Dendritic cell treated with granulocyte-macrophage colony-stimulating factor and Interleukin-4, amounts not matched to agents 40 ng/mL and 50 ng/mL, for 4 days (primary cell): Measurements from ENCODE around the gene EVX2.

Source experiments
- H3K27ac Mint-ChIP-seq: one replicate; pipeline ENCODE4 v1.8.0; 2022; ENCODE audit warnings: mild to moderate bottlenecking, mixed read lengths
- H3K27me3 Mint-ChIP-seq: one replicate; pipeline ENCODE4 v1.8.0; 2022; ENCODE audit warnings: mild to moderate bottlenecking, mixed read lengths
- H3K36me3 Mint-ChIP-seq: one replicate; pipeline ENCODE4 v1.8.0; 2022; ENCODE audit warnings: low read depth, mixed read lengths
- H3K4me1 Mint-ChIP-seq: one replicate; pipeline ENCODE4 v1.8.0; 2022; ENCODE audit warnings: low read depth, mixed read lengths
- H3K4me3 Mint-ChIP-seq: one replicate; pipeline ENCODE4 v1.8.0; 2022; ENCODE audit warnings: mild to moderate bottlenecking, moderate library complexity, mixed read lengths
- H3K9me3 Mint-ChIP-seq: one replicate; pipeline ENCODE4 v1.8.0; 2022; ENCODE audit warnings: mixed read lengths
- intact Hi-C: fragments of 100-400 bp; cut with micrococcal nuclease; formaldehyde crosslinking; loops from one replicate; pipeline ENCODE4 v1.15.0; 2022

EVX2 gene

DNA sequence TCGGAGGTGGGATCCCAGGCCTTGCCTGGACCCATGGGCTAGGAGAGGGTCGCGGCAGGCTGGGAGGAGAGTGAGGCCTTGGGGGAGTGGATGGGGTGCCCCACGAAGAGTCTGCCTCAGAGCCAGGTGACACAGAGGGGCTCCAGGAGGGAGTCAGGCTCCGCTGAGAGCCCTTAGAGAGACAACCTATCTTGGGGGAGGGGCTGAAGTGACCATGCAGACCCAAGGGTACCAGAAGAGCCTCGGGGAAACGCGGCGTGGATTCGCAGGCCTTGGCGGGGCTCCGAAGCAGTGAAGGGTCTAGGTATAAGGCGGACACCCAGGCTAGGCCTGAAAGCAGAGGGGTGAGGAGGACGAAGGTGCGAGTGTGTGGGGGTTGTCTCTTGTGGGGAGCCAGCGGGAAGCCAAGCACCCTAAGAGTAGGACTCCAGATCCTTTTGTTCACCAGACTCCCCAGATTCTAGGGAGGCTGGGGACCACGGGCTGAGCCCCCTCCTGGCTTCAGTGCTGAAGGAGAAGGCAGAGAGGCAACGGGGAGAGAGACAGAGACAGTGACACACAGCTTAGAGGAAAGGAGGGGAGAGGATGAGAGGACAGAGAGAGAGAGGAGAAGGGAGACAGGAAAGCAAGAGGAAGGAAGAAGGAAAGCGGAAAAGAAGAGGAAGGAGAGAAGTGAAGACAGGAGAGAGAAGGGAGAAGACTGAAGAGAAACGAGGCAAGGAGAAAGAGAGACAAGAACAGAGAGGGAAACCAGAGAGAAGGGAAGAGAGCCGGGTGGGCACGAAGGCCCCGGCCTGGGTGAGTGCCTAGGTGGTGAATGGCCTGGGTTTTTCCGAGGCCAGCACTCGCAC lies 22.2 kb upstream of the EVX2 start:
- Mint-ChIP-seq H3K27me3 (peaks cover 84% of the 10 kb centered on the region), H3K4me1 (peaks cover 27% of the 10 kb centered on the region), H3K9me3 (no peaks in the 10 kb centered on the region), H3K4me3 (no peak overlapping the region), H3K36me3 (no peaks in the 10 kb centered on the region), H3K27ac (no peak overlapping the region)
- intact Hi-C loops: no loop called here

- Mint-ChIP-seq H3K27me3 (peaks cover 86% of the 10 kb centered on the region), H3K4me1 (peaks cover 26% of the 10 kb centered on the region), H3K36me3 (no peaks in the 10 kb centered on the region), H3K4me3 (no peak overlapping the region), H3K27ac (no peak overlapping the region), H3K9me3 (no peaks in the 10 kb centered on the region)
- intact Hi-C loops: no loop called here
Observed at GRCh38 chr2:176105078-176105729, 21.4 kb upstream of the EVX2 start.

- intact Hi-C loops: no loop called here
- Mint-ChIP-seq H3K4me3 (no peak overlapping the region), H3K27ac (no peak overlapping the region), H3K36me3 (no peaks in the 10 kb centered on the region), H3K27me3 (peaks cover 86% of the 10 kb centered on the region), H3K4me1 (peaks cover 26% of the 10 kb centered on the region), H3K9me3 (no peaks in the 10 kb centered on the region)
Observed at GRCh38 chr2:176104316-176105077, 20.7 kb upstream of the EVX2 start.

DNA sequence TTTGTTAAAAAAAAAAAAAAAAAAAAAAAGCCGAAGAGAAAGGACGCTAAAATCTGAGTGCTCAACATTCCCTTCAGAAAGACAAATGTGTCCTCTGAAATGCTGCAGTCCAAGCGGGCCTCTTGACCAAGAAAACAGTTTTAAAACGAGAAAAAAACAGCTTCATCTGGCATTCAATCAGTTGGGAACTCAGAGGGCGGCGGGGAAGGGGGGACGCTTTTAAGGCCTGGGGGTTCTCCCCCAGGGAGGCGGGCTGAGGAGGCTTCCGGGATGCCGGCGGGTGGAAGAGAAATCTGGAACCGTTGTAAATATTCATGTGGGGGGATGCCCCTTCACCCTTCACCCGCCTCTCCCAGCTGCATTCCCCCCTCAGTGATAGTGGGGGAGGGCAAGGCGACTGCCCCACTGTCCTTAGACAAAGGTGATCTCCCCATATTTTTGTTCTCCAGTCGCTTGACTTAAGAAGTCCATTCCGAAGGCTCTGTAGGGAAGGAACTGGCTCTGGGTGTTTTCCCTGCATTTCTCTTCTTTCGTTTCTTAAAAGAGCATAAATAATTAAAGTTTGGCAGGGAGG lies 20.1 kb upstream of the EVX2 start:
- no peak overlapping the region for H3K27ac Mint-ChIP-seq
- H3K27me3 Mint-ChIP-seq: peaks cover 86% of the 10 kb centered on the region
- no peak overlapping the region for H3K4me3 Mint-ChIP-seq

DNA sequence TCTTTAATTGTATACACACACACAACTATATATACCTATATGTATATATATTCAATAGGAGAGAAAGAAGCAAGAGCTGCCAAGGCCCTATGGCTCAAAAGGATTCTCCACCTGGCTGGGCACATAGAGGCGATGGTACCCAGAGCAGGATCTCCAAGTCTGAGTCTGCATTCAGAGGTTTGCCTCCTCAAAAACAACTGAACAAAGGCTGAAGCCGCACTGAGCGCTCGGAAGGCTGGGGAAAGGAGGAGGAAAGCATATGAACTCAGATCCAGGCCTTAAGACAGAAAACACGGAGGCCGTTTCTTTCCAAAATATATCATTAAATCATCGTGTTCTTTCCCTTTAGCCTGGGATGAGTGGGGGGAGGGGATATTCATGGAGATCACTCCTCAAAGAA lies 19.4 kb upstream of the EVX2 start:
- Mint-ChIP-seq H3K9me3 (no peaks in the 10 kb centered on the region), H3K36me3 (no peaks in the 10 kb centered on the region), H3K4me1 (peaks cover 26% of the 10 kb centered on the region), H3K27me3 (peaks cover 86% of the 10 kb centered on the region), H3K27ac (no peak overlapping the region), H3K4me3 (no peak overlapping the region)
- intact Hi-C loops: no loop called here

More for the DNA sequence above, 20.1 kb upstream of the EVX2 start:
- Mint-ChIP-seq H3K9me3 (no peaks in the 10 kb centered on the region), H3K4me1 (peaks cover 26% of the 10 kb centered on the region), H3K36me3 (no peaks in the 10 kb centered on the region)
- intact Hi-C loops: no loop called here

DNA sequence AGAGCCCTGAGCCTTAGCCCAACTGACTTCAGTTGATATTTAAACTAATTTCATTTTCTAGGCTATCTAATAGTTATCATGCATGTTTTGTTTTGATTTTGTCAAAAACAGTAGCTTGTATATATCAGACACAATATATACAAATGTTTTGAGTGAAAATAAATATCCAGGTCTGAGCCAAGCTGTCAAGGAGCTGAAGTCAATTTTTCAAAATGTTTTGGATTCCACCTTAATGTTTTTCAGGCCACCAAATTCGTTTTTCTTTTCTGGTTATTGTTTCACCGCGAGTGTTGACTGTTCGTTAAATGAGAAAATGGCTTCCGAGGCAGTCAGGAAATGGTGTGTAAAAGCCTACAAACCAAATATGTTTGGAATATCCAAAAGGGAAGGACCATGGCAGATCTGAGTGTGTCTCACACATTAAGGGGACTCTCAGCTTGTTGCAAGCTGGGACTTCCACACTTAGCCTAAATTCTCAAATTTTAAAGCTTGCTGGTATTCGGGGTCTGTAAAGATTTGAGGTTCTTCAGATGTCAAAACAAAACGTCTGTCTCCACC lies 18.6 kb upstream of the EVX2 start:
- Mint-ChIP-seq H3K36me3 (no peaks in the 10 kb centered on the region), H3K27ac (no peak overlapping the region), H3K4me1 (peaks cover 32% of the 10 kb centered on the region), H3K27me3 (peaks cover 94% of the 10 kb centered on the region), H3K9me3 (no peaks in the 10 kb centered on the region), H3K4me3 (no peak overlapping the region)
- intact Hi-C loops: no loop called here

DNA sequence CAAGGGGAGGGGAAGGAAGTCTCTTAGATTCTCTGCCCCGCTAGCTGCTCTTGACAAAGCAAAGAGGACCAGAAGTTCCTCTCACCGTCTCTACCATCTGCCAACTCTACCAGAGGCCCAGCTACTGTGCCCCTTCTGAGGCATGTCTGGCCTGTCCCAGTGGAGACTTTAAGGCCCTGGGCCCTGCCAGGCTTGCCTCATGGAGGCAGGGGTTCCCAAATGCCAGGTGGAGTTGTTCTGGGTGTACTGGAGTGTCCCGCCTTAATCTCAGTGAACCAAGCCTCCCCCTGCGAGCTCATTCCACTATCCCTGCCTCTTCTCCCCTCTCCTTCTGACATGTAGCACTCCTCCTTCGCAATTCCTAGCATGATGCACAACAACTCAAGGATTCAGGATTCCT lies 18.1 kb upstream of the EVX2 start:
- H3K4me1 Mint-ChIP-seq: peaks cover 34% of the 10 kb centered on the region
- no peaks in the 10 kb centered on the region for H3K36me3 Mint-ChIP-seq
- H3K4me3 Mint-ChIP-seq: no peak overlapping the region
- H3K9me3 Mint-ChIP-seq: no peaks in the 10 kb centered on the region
- intact Hi-C loops: no loop called here
- H3K27ac Mint-ChIP-seq: no peak overlapping the region
- peaks cover 95% of the 10 kb centered on the region for H3K27me3 Mint-ChIP-seq

DNA sequence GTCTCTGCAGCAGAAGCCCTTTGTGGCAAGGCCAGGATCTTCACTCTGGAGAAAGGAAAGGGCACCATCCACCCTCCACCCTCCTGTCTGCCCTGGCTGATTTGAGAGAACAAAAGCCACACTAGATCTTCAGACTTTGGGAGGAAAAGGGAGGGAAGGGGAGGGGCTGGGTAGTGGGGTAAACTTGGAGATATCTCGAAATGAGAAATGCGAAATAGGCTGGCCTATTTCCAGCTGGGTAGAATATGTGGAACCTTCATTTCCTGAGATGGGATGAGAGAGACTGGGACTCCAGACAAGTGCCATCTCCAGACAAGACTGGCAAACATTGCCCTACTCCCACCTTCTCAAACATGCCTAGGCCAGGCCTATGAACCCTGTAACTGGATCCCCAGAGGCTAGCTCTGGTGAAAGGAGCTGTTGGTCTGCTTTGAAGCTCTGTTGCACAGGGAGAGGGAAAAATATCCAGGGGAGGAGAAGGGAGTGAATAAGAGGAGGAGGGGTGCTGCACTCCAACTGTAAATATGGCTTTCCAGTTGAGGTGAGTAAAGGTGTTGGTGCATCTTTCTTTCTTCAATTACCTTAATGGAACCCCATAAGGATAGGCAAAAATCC lies 17.6 kb upstream of the EVX2 start:
- Mint-ChIP-seq H3K9me3 (no peaks in the 10 kb centered on the region), H3K27ac (no peak overlapping the region), H3K27me3 (peaks cover 98% of the 10 kb centered on the region), H3K4me1 (peaks cover 36% of the 10 kb centered on the region), H3K36me3 (no peaks in the 10 kb centered on the region), H3K4me3 (no peak overlapping the region)
- intact Hi-C loops: no loop called here

DNA sequence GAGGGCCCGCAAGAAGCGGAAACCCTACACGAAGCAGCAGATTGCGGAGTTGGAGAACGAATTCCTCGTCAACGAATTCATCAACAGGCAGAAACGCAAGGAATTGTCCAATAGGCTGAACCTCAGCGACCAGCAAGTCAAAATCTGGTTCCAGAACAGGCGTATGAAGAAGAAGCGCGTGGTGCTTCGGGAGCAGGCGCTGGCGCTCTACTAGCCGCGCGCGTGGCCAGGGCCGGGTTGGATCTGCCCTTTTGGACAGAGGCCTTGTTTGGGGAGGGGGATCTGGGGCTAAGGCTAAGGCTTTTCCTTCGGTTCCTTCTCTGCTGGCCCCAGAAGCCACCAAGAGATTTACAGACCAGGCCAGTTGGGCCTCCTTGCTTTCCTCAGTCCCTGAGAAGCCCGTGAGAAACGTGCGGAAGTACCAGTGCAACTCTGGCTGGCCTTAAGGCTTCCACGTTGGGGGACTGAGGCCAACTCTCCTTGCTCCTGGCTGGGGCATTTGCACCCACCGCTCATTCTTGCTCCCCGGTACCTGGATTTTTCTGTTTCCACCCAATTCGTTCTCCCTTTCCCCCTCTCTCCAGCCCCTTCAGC lies 16.9 kb upstream of the EVX2 start:
- H3K4me3 Mint-ChIP-seq: no peak overlapping the region

DNA sequence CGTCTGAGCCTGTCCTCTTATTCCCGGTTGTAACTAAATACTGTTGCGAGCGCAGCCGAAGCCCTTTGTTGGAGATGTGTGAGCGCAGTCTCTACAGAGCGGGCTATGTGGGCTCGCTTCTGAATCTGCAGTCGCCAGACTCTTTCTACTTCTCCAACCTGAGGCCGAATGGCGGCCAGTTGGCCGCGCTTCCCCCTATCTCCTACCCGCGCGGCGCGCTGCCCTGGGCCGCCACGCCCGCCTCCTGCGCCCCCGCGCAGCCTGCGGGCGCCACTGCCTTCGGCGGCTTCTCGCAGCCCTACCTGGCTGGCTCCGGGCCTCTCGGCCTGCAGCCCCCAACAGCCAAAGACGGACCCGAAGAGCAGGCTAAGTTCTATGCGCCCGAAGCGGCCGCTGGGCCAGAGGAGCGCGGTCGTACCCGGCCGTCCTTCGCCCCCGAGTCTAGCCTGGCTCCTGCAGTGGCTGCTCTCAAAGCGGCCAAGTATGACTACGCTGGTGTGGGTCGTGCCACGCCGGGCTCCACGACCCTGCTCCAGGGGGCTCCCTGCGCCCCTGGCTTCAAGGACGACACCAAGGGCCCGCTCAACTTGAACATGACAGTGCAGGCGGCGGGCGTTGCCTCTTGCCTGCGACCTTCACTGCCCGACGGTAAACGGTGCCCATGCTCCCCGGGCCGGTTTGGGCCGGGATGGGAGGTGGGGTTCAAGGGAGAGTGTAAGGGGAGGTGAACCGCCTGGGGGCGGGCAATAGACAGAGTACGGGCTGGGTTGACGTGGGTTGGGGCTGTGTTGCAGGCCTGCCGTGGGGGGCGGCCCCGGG lies 16.2 kb upstream of the EVX2 start, which contains the start of gene HOXD12:
TSS of gene HOXD12 (plus strand) at position 68 of the 819 bp plus-strand sequence. CDS start at position 75, 7 bp downstream.
- Mint-ChIP-seq H3K4me1 (peaks cover 24% of the 10 kb centered on the region), H3K4me3 (no peak within 1 kb of the TSS), H3K36me3 (no peaks in the 10 kb centered on the region), H3K9me3 (no peaks in the 10 kb centered on the region), H3K27ac (no peak within 1 kb of the TSS), H3K27me3 (peaks cover 96% of the 10 kb centered on the region)
- intact Hi-C loops: loop anchor here (10.0 kb wide), 1 partner anchor 95 kb away; the partner anchor contains the start of gene LNPK

More for the DNA sequence above, 16.9 kb upstream of the EVX2 start:
- Mint-ChIP-seq H3K27me3 (peaks cover 96% of the 10 kb centered on the region), H3K27ac (no peak overlapping the region), H3K36me3 (no peaks in the 10 kb centered on the region), H3K4me1 (peaks cover 30% of the 10 kb centered on the region), H3K9me3 (no peaks in the 10 kb centered on the region)
- intact Hi-C loops: no loop called here

DNA sequence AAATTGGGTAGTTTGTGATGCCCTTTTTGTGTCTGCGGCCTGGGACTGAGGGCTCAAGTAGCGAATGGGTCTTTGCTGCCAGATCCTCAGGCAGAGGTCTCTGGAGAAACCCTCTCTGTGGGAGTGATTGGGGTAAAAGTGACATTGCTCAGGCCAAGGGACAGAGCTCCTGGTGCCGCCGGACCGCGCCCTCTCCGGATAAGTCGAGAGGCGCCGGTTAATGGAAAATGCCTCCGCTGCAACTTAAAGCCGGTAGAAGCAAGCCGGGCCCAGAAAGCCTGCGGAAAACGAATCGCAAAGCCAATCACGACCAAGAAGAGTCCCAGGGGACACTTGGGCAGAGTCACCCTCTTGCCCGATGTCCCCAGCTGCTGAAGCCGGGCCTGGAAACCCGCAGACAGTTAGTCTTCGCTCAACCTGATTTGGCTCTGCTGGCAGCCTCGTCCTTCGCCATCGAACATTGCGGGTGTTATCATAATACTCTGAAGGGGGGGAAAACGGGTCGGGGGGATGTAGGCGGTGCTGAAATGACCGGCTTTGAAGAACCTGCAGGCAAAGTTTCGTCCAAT lies 15.5 kb upstream of the EVX2 start:
- H3K27ac Mint-ChIP-seq: no peak overlapping the region
- H3K9me3 Mint-ChIP-seq: no peaks in the 10 kb centered on the region
- no peak overlapping the region for H3K4me3 Mint-ChIP-seq
- peaks cover 96% of the 10 kb centered on the region for H3K27me3 Mint-ChIP-seq
- peaks cover 17% of the 10 kb centered on the region for H3K4me1 Mint-ChIP-seq
- H3K36me3 Mint-ChIP-seq: no peaks in the 10 kb centered on the region
- intact Hi-C loops: loop anchor here (10.0 kb wide), 1 partner anchor 94 kb away; the partner anchor contains the start of gene LNPK
